Measurements from ENCODE around the gene OR6A2. TPM values are rescaled to one million over a fixed set of nuclear protein-coding genes. Genes with fewer than 3 reads are reported as not detected.

OR6A2 gene
- not detected in 2 replicates for total RNA-seq

DNA sequence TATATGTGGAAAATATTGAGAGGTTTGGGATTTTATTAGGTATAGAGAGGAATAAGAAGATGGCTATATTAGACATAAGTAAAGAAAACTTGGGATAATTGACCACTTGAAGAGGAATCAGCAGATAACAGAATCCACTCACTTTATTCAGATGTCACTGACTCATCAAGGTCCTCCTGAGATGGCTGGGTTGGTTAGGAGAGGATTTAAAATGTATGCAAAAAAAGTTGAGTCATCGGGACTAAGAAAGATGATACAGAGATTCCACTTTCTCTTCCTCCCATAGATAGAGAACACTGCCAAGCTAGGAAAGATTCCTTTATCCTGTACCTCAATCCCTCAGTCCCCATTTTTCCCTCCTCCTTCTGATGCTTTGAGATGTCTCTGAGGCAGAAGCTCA lies at the start of gene OR6A2:
TSS of gene OR6A2 (minus strand) at position 288 of the 400 bp plus-strand sequence. CDS start 3,981 bp downstream, outside the sequence.

GRCh38 chr11:6845383-6845782 lies 45.9 kb upstream of the OR6A2 start, which contains the start of gene OR10A5:
TSS of gene OR10A5 (plus strand) at chr11:6845683. CDS start at chr11:6845683, 0 bp downstream.

GRCh38 chr11:6782720-6783119 lies 16.8 kb downstream of the OR6A2 start, which contains the start of gene OR2AG1:
TSS of gene OR2AG1 (plus strand) at chr11:6783020. CDS start at chr11:6785038, 2,018 bp downstream.

GRCh38 chr11:6771926-6772893 lies 27.3 kb downstream of the OR6A2 start, which contains the start of gene OR2AG2:
TSS of gene OR2AG2 (minus strand) at chr11:6771976. CDS start at chr11:6768957, 3,019 bp downstream.

Other genes starting within 250 kb of the OR6A2 start
- 3.3 and 7.6 TPM in 2 replicates for gene RRP8, start 196.1 kb downstream of the OR6A2 start, total RNA-seq
- 101 and 178 TPM in 2 replicates for gene ILK, start 195.9 kb downstream of the OR6A2 start, total RNA-seq
- gene TAF10, start 187.5 kb downstream of the OR6A2 start, total RNA-seq, result 113 and 151 TPM in 2 replicates
- 40.1 and 46.0 TPM in 2 replicates for gene TPP1, start 180.3 kb downstream of the OR6A2 start, total RNA-seq
- gene DCHS1, start 143.9 kb downstream of the OR6A2 start, total RNA-seq, result 2.3 TPM in 2 replicates
- 25.2 and 44.6 TPM in 2 replicates for gene MRPL17, start 116.3 kb downstream of the OR6A2 start, total RNA-seq
- gene OR2AG2, start 27.7 kb downstream of the OR6A2 start, total RNA-seq, result not detected in 2 replicates
- gene OR2AG1, start 16.7 kb downstream of the OR6A2 start, total RNA-seq, result not detected in 2 replicates
- not detected in 2 replicates for gene OR10A5, start 46.0 kb upstream of the OR6A2 start, total RNA-seq
- not detected in 2 replicates for gene OR10A2, start 63.4 kb upstream of the OR6A2 start, total RNA-seq
- not detected in 2 replicates for gene OR10A4, start 76.9 kb upstream of the OR6A2 start, total RNA-seq
- 3.1 TPM in 1 of 2 replicates, not detected in the other for gene OR2D2, start 92.8 kb upstream of the OR6A2 start, total RNA-seq
- gene OR2D3, start 121.3 kb upstream of the OR6A2 start, total RNA-seq, result not detected in 2 replicates
- gene ZNF215, start 126.7 kb upstream of the OR6A2 start, total RNA-seq, result 1.5 and 2.5 TPM in 2 replicates
- gene ZNF214, start 220.7 kb upstream of the OR6A2 start, total RNA-seq, result 0.70 and 2.0 TPM in 2 replicates
- gene NLRP14, start 220.8 kb upstream of the OR6A2 start, total RNA-seq, result not detected in 2 replicates